ENCODE measurements around the gene GALNT6.
A peak's percentile ranks its signal among the peaks of the same experiment; 100 is the strongest.

Gene GALNT6

DNA sequence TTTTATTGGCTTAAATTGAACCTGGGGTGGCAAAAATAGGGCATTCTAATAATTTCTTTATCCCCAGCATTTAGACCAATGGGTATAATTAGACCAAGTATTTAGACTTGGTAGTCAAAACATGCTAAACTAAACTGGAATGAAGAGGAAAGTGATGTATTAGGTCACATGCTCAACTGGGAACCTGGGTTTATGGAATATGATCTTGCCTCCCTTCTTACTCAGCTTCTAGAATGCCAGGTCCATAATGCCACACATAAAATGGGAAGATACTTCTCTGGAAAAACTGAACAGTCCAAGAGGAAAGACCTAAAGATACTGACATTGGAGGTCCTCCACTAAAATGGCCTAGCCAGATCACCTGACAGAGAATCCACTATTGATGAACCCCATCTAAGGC lies 61.0 kb downstream of the GALNT6 start:
- H3K27me3 ChIP-seq (ENCODE audit: insufficient read depth, low read depth) = no peaks in the 10 kb centered on the region
- no peak overlapping the region for H3K27ac ChIP-seq
- H3K9ac ChIP-seq = no peak overlapping the region
- no peaks in the 10 kb centered on the region for H3K36me3 ChIP-seq (ENCODE audit: insufficient read depth)
- H3K4me3 ChIP-seq (IDR thresholded peaks at IDR 0.05; ENCODE audit: insufficient read depth, low read depth, low read length) = no peak overlapping the region
- H3K4me1 ChIP-seq (ENCODE audit: low read depth, poor library complexity, severe bottlenecking) = peaks cover 44% of the 10 kb centered on the region
- H4K20me1 ChIP-seq (ENCODE audit: insufficient read depth) = no peaks in the 10 kb centered on the region
- TF ChIP-seq CTCF (conservative IDR thresholded peaks at IDR 0.05; ENCODE audit: low read depth, low read length) = no peak
- no peak overlapping the region for H2AFZ ChIP-seq (ENCODE audit: low read depth)
- H3K79me2 ChIP-seq (ENCODE audit: insufficient read depth, low read depth) = no peaks in the 10 kb centered on the region
- no peak overlapping the region for H3K4me2 ChIP-seq

DNA sequence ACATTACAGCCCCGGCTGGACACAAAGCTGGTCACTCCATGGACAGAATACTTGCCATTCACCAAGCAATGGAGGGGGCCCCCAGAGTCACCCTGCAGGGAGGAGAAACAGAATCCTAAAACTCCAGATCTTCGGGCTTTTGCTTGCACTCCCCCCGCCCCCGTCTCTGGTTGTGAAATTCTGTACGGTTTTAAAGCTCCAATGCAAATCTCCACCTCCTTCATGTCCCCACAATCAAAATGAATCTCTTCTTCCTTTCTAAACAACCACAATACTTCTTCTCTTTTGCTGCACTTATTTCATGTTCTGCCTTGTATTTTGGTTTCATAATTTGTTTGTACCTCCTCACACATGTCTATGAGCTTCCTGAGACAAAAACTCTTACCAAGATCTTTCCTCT lies 61.5 kb downstream of the GALNT6 start:
- Histone ChIP-seq H3K79me2 (ENCODE audit: insufficient read depth, low read depth) (no peaks in the 10 kb centered on the region), H3K4me1 (ENCODE audit: low read depth, poor library complexity, severe bottlenecking) (peaks cover 48% of the 10 kb centered on the region), H3K4me2 (no peak overlapping the region), H4K20me1 (ENCODE audit: insufficient read depth) (no peaks in the 10 kb centered on the region), H2AFZ (ENCODE audit: low read depth) (no peak overlapping the region), H3K27ac (no peak overlapping the region), H3K4me3 (IDR thresholded peaks at IDR 0.05; ENCODE audit: insufficient read depth, low read depth, low read length) (no peak overlapping the region), H3K36me3 (ENCODE audit: insufficient read depth) (no peaks in the 10 kb centered on the region), H3K27me3 (ENCODE audit: insufficient read depth, low read depth) (no peaks in the 10 kb centered on the region), H3K9ac (no peak overlapping the region)
- TF ChIP-seq CTCF (conservative IDR thresholded peaks at IDR 0.05; ENCODE audit: low read depth, low read length) = no peak

- Histone ChIP-seq H2AFZ (ENCODE audit: low read depth) (no peak overlapping the region), H3K4me1 (ENCODE audit: low read depth, poor library complexity, severe bottlenecking) (peaks cover 55% of the 10 kb centered on the region), H3K9ac (no peak overlapping the region), H3K27ac (no peak overlapping the region), H3K4me2 (no peak overlapping the region), H4K20me1 (ENCODE audit: insufficient read depth) (no peaks in the 10 kb centered on the region), H3K4me3 (IDR thresholded peaks at IDR 0.05; ENCODE audit: insufficient read depth, low read depth, low read length) (no peak overlapping the region), H3K27me3 (ENCODE audit: insufficient read depth, low read depth) (no peaks in the 10 kb centered on the region), H3K36me3 (ENCODE audit: insufficient read depth) (no peaks in the 10 kb centered on the region), H3K79me2 (ENCODE audit: insufficient read depth, low read depth) (no peaks in the 10 kb centered on the region)
- TF ChIP-seq CTCF (conservative IDR thresholded peaks at IDR 0.05; ENCODE audit: low read depth, low read length) = no peak
Observed at GRCh38 chr12:51328587-51328986, 62.6 kb downstream of the GALNT6 start.

DNA sequence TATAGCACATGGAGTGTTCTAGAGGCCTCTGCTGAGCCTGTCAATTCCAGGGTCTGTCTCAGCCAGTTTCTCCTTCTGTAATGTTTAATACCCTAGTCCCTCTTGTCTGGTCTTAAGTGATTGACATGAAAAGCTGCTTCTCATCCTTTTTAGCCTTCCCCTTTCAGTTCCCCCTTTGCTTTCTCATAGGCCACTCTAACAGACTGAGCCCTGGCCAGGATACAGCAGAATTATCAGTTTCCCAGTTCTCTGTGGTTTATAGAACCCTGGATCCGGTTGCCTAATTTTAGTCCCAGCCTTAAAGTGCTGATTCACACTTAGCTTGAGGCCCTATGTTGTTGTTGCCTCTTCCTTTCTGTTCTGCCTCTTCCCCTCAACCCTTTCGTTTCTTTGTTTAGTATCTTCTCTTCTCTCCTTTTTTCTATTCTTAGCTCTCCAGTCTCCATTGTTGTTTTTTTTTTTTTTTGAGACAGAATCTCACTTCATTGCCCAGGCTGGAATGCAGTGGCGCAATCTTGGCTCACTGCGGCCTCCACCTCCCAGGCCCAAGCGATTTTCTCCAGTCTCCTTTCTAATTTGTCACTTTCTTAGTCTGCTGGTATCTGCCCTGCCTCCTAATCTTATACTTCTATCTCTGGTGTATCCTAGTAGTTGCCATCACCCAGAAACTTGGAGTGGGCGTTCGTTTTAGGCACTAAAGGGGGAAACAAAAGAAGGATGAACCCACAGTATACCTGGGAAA lies 64.3 kb downstream of the GALNT6 start:
- Histone ChIP-seq H3K9ac (peak overlapping the region; percentile 49; the same call in 1 of the 2 replicates), H3K27ac (peak overlapping the region; percentile 81), H2AFZ (ENCODE audit: low read depth) (peak overlapping the region; percentile 71), H3K27me3 (ENCODE audit: insufficient read depth, low read depth) (no peaks in the 10 kb centered on the region), H4K20me1 (ENCODE audit: insufficient read depth) (no peaks in the 10 kb centered on the region), H3K4me2 (peak overlapping the region; percentile 75), H3K79me2 (ENCODE audit: insufficient read depth, low read depth) (peaks cover 11% of the 10 kb centered on the region; the same call in 1 of the 2 replicates), H3K4me1 (ENCODE audit: low read depth, poor library complexity, severe bottlenecking) (peaks cover 65% of the 10 kb centered on the region), H3K4me3 (IDR thresholded peaks at IDR 0.05; ENCODE audit: insufficient read depth, low read depth, low read length) (no peak overlapping the region), H3K36me3 (ENCODE audit: insufficient read depth) (no peaks in the 10 kb centered on the region)
- no peak for TF ChIP-seq CTCF (conservative IDR thresholded peaks at IDR 0.05; ENCODE audit: low read depth, low read length)
